ENCODE data around the gene PARD3.

Gene PARD3

GRCh38 chr10:34495938-34496337 lies 319.2 kb downstream of the PARD3 start:
- ChIA-PET POLR2A (interaction anchor here (0.6 kb wide), 1 partner anchor 56 kb away, joined by 3 read pairs; no protein-coding TSS in a partner anchor), CTCF (no interaction called here)
- Histone ChIP-seq H3K36me3 (ENCODE audit: control insufficient read depth in 4 of 4, insufficient read depth in 4 of 4, low read length in 3 of 4) (no peaks in the 10 kb centered on the region), H3K4me1 (ENCODE audit: control extremely low read depth in 1 of 4, control insufficient read depth in 4 of 4, insufficient read depth in 4 of 4, low read length in 3 of 4) (no peaks in the 10 kb centered on the region), H3K4me3 (ENCODE audit: control insufficient read depth in 1 of 7, extremely low read depth in 1 of 7, insufficient read depth in 4 of 7, low read depth in 2 of 7, low read length in 6 of 7) (no peak overlapping the region), H3K27ac (ENCODE audit: insufficient read depth in 1 of 2, low read depth in 1 of 2, low read length in 2 of 2, poor library complexity in 1 of 2, severe bottlenecking in 2 of 2) (no peak overlapping the region), H3K9me3 (ENCODE audit: control extremely low read depth in 1 of 5, control insufficient read depth in 4 of 5, insufficient read depth in 2 of 5, low read depth in 1 of 5, low read length in 4 of 5) (no peaks in the 10 kb centered on the region), H3K27me3 (replicated peaks in 2 of 5; ENCODE audit: control insufficient read depth in 4 of 5, insufficient read depth in 5 of 5, low read length in 4 of 5) (no peaks in the 10 kb centered on the region)
- WGBS (ENCODE audit: insufficient coverage): 100% methylated on average over 2 of the region's 2 CpGs
- no peak for DNase-seq

- Histone ChIP-seq H3K4me1 (ENCODE audit: control extremely low read depth in 1 of 4, control insufficient read depth in 4 of 4, insufficient read depth in 4 of 4, low read length in 3 of 4) (no peaks in the 10 kb centered on the region), H3K27me3 (replicated peaks in 2 of 5; ENCODE audit: control insufficient read depth in 4 of 5, insufficient read depth in 5 of 5, low read length in 4 of 5) (no peaks in the 10 kb centered on the region), H3K9me3 (ENCODE audit: control extremely low read depth in 1 of 5, control insufficient read depth in 4 of 5, insufficient read depth in 2 of 5, low read depth in 1 of 5, low read length in 4 of 5) (no peaks in the 10 kb centered on the region), H3K27ac (ENCODE audit: insufficient read depth in 1 of 2, low read depth in 1 of 2, low read length in 2 of 2, poor library complexity in 1 of 2, severe bottlenecking in 2 of 2) (no peak overlapping the region), H3K4me3 (ENCODE audit: control insufficient read depth in 1 of 7, extremely low read depth in 1 of 7, insufficient read depth in 4 of 7, low read depth in 2 of 7, low read length in 6 of 7) (no peak overlapping the region), H3K36me3 (ENCODE audit: control insufficient read depth in 4 of 4, insufficient read depth in 4 of 4, low read length in 3 of 4) (no peaks in the 10 kb centered on the region)
- ChIA-PET POLR2A (no interaction called here), CTCF (no interaction called here)
- no peak for DNase-seq
- WGBS (ENCODE audit: insufficient coverage): 100% methylated on average over 2 of the region's 5 CpGs
Measured at GRCh38 chr10:34494012-34494411, 321.1 kb downstream of the PARD3 start.

GRCh38 chr10:34492081-34492480 lies 323.0 kb downstream of the PARD3 start:
- POLR2A ChIA-PET: no interaction called here
- H3K27me3 ChIP-seq (replicated peaks in 2 of 5; ENCODE audit: control insufficient read depth in 4 of 5, insufficient read depth in 5 of 5, low read length in 4 of 5): no peaks in the 10 kb centered on the region
- CTCF ChIA-PET: no interaction called here
- no peaks in the 10 kb centered on the region for H3K36me3 ChIP-seq (ENCODE audit: control insufficient read depth in 4 of 4, insufficient read depth in 4 of 4, low read length in 3 of 4)
- 100% methylated on average over 2 of the region's 7 CpGs for WGBS (ENCODE audit: insufficient coverage)
- DNase-seq: no peak
- H3K4me3 ChIP-seq (ENCODE audit: control insufficient read depth in 1 of 7, extremely low read depth in 1 of 7, insufficient read depth in 4 of 7, low read depth in 2 of 7, low read length in 6 of 7): no peak overlapping the region
- no peaks in the 10 kb centered on the region for H3K4me1 ChIP-seq (ENCODE audit: control extremely low read depth in 1 of 4, control insufficient read depth in 4 of 4, insufficient read depth in 4 of 4, low read length in 3 of 4)
- no peak overlapping the region for H3K27ac ChIP-seq (ENCODE audit: insufficient read depth in 1 of 2, low read depth in 1 of 2, low read length in 2 of 2, poor library complexity in 1 of 2, severe bottlenecking in 2 of 2)
- no peaks in the 10 kb centered on the region for H3K9me3 ChIP-seq (ENCODE audit: control extremely low read depth in 1 of 5, control insufficient read depth in 4 of 5, insufficient read depth in 2 of 5, low read depth in 1 of 5, low read length in 4 of 5)

- CTCF ChIA-PET: no interaction called here
- Histone ChIP-seq H3K27ac (ENCODE audit: insufficient read depth in 1 of 2, low read depth in 1 of 2, low read length in 2 of 2, poor library complexity in 1 of 2, severe bottlenecking in 2 of 2) (no peak overlapping the region), H3K4me3 (ENCODE audit: control insufficient read depth in 1 of 7, extremely low read depth in 1 of 7, insufficient read depth in 4 of 7, low read depth in 2 of 7, low read length in 6 of 7) (no peak overlapping the region), H3K4me1 (ENCODE audit: control extremely low read depth in 1 of 4, control insufficient read depth in 4 of 4, insufficient read depth in 4 of 4, low read length in 3 of 4) (no peaks in the 10 kb centered on the region), H3K9me3 (ENCODE audit: control extremely low read depth in 1 of 5, control insufficient read depth in 4 of 5, insufficient read depth in 2 of 5, low read depth in 1 of 5, low read length in 4 of 5) (no peaks in the 10 kb centered on the region), H3K36me3 (ENCODE audit: control insufficient read depth in 4 of 4, insufficient read depth in 4 of 4, low read length in 3 of 4) (no peaks in the 10 kb centered on the region), H3K27me3 (replicated peaks in 2 of 5; ENCODE audit: control insufficient read depth in 4 of 5, insufficient read depth in 5 of 5, low read length in 4 of 5) (no peaks in the 10 kb centered on the region)
- WGBS (ENCODE audit: insufficient coverage): 100% methylated on average over 1 of the region's 3 CpGs
- no peak for DNase-seq
- POLR2A ChIA-PET: no interaction called here
Measured at GRCh38 chr10:34491678-34492077, 323.4 kb downstream of the PARD3 start.

GRCh38 chr10:34489973-34490745 lies 324.9 kb downstream of the PARD3 start:
- H3K36me3 ChIP-seq (ENCODE audit: control insufficient read depth in 4 of 4, insufficient read depth in 4 of 4, low read length in 3 of 4): no peaks in the 10 kb centered on the region
- no peaks in the 10 kb centered on the region for H3K4me1 ChIP-seq (ENCODE audit: control extremely low read depth in 1 of 4, control insufficient read depth in 4 of 4, insufficient read depth in 4 of 4, low read length in 3 of 4)
- DNase-seq: no peak
- H3K9me3 ChIP-seq (ENCODE audit: control extremely low read depth in 1 of 5, control insufficient read depth in 4 of 5, insufficient read depth in 2 of 5, low read depth in 1 of 5, low read length in 4 of 5): no peaks in the 10 kb centered on the region
- POLR2A ChIA-PET: no interaction called here
- 97% methylated on average over 4 of the region's 7 CpGs for WGBS (ENCODE audit: insufficient coverage)
- no peak overlapping the region for H3K27ac ChIP-seq (ENCODE audit: insufficient read depth in 1 of 2, low read depth in 1 of 2, low read length in 2 of 2, poor library complexity in 1 of 2, severe bottlenecking in 2 of 2)
- CTCF ChIA-PET: no interaction called here
- no peaks in the 10 kb centered on the region for H3K27me3 ChIP-seq (replicated peaks in 2 of 5; ENCODE audit: control insufficient read depth in 4 of 5, insufficient read depth in 5 of 5, low read length in 4 of 5)
- H3K4me3 ChIP-seq (ENCODE audit: control insufficient read depth in 1 of 7, extremely low read depth in 1 of 7, insufficient read depth in 4 of 7, low read depth in 2 of 7, low read length in 6 of 7): no peak overlapping the region

- H3K4me1 ChIP-seq (ENCODE audit: control extremely low read depth in 1 of 4, control insufficient read depth in 4 of 4, insufficient read depth in 4 of 4, low read length in 3 of 4): no peaks in the 10 kb centered on the region
- H3K4me3 ChIP-seq (ENCODE audit: control insufficient read depth in 1 of 7, extremely low read depth in 1 of 7, insufficient read depth in 4 of 7, low read depth in 2 of 7, low read length in 6 of 7): no peak overlapping the region
- WGBS (ENCODE audit: insufficient coverage): 100% methylated on average over 1 of the region's 3 CpGs
- H3K36me3 ChIP-seq (ENCODE audit: control insufficient read depth in 4 of 4, insufficient read depth in 4 of 4, low read length in 3 of 4): no peaks in the 10 kb centered on the region
- H3K27me3 ChIP-seq (replicated peaks in 2 of 5; ENCODE audit: control insufficient read depth in 4 of 5, insufficient read depth in 5 of 5, low read length in 4 of 5): no peaks in the 10 kb centered on the region
- CTCF ChIA-PET: no interaction called here
- H3K9me3 ChIP-seq (ENCODE audit: control extremely low read depth in 1 of 5, control insufficient read depth in 4 of 5, insufficient read depth in 2 of 5, low read depth in 1 of 5, low read length in 4 of 5): no peaks in the 10 kb centered on the region
- H3K27ac ChIP-seq (ENCODE audit: insufficient read depth in 1 of 2, low read depth in 1 of 2, low read length in 2 of 2, poor library complexity in 1 of 2, severe bottlenecking in 2 of 2): no peak overlapping the region
- POLR2A ChIA-PET: no interaction called here
- no peak for DNase-seq
Measured at GRCh38 chr10:34489411-34489810, 325.7 kb downstream of the PARD3 start.

- H3K27ac ChIP-seq (ENCODE audit: insufficient read depth in 1 of 2, low read depth in 1 of 2, low read length in 2 of 2, poor library complexity in 1 of 2, severe bottlenecking in 2 of 2): no peak overlapping the region
- no peak overlapping the region for H3K4me3 ChIP-seq (ENCODE audit: control insufficient read depth in 1 of 7, extremely low read depth in 1 of 7, insufficient read depth in 4 of 7, low read depth in 2 of 7, low read length in 6 of 7)
- H3K4me1 ChIP-seq (ENCODE audit: control extremely low read depth in 1 of 4, control insufficient read depth in 4 of 4, insufficient read depth in 4 of 4, low read length in 3 of 4): no peaks in the 10 kb centered on the region
- no peaks in the 10 kb centered on the region for H3K9me3 ChIP-seq (ENCODE audit: control extremely low read depth in 1 of 5, control insufficient read depth in 4 of 5, insufficient read depth in 2 of 5, low read depth in 1 of 5, low read length in 4 of 5)
- H3K36me3 ChIP-seq (ENCODE audit: control insufficient read depth in 4 of 4, insufficient read depth in 4 of 4, low read length in 3 of 4): no peaks in the 10 kb centered on the region
- CTCF ChIA-PET: no interaction called here
- POLR2A ChIA-PET: no interaction called here
- no peak for DNase-seq
- no peaks in the 10 kb centered on the region for H3K27me3 ChIP-seq (replicated peaks in 2 of 5; ENCODE audit: control insufficient read depth in 4 of 5, insufficient read depth in 5 of 5, low read length in 4 of 5)
- 98% methylated on average over 22 of the region's 22 CpGs for WGBS (ENCODE audit: insufficient coverage)
Measured at GRCh38 chr10:34488476-34489130, 326.5 kb downstream of the PARD3 start.
